Activated T-cell treated with anti-CD3 and anti-CD28 coated beads for 24 hours (primary cell): ENCODE results near the gene ODR4.
"Not testable (repeated sequence)": the region's sequence is repeated elsewhere in the genome, so short reads cannot be mapped to it uniquely, and the experiment has no call there.

Experiments used
- DNase-seq: peaks from one replicate; pipeline ENCODE4 v3.0.0-alpha.2; 2020; ENCODE audit warnings: low read depth

ODR4 gene

GRCh38 chr1:186375152-186375928 lies at the start of gene ODR4, which contains the start of gene TPR:
ODR4 (plus strand) TSS chr1:186375838; CDS start chr1:186379786, 3,948 bp downstream.
TPR (minus strand) TSS chr1:186375253; CDS start chr1:186375028, 225 bp downstream.
- DNase-seq, result peak; percentile 94

DNA sequence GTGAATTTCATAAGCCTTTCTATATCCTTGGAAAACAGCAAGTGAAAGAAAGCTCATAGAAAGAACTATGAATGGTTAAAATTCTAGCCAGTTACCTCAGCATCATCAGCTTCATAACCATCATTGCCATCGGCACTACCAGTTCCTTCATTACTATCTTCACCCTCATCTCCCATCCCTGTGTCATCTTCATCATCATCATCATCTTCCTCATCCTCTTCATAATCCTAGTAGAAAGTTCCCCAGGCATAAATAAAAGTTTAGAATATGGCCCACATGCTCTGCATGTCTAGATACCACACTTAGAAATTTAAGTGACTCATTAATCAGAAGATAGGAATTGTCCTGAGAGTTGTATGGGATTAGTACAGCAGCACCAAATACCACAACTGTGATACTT lies 49.6 kb upstream of the ODR4 start:
- no peak for DNase-seq

DNA sequence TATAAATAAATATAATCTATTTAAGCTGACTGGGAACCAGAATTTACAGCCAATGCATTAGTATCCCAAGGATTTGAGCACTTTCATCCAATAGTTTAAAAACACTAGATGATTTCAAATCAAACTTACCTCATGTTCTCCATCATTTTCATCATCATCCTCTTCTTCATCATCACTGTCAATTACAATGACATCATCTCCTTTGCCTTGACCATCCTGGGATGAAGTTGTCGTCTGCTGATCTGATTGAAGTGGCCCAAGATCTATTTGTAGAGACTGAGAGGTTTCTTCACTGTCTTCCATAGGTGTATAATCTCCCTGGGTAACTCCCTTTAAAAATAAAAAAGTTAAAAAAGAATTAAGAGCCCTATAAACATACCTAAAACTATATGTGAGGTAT lies 48.3 kb upstream of the ODR4 start:
- no peak for DNase-seq

DNA sequence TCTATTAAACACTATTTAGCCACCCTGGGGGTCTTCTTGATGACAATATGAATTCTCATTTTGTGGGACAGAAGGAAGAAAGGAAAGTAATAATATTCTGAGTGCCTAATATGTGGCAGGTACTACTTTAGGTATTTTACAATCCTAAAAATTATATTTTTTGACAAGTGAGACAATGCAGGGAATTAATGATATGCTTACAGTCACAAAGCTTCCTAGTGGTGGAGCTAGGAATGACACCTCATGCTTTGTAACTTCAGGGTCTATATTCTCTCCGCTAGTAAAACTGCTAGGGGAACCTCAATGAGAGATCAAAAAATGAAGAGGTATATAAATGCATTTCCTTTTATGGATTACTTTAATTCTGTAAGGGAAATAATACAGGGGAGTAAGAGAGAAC lies 44.9 kb upstream of the ODR4 start:
- DNase-seq, result no peak

GRCh38 chr1:186337554-186337953 lies 38.1 kb upstream of the ODR4 start:
- DNase-seq, result no peak

GRCh38 chr1:186340772-186341171 lies 34.9 kb upstream of the ODR4 start:
- no peak for DNase-seq

GRCh38 chr1:186347837-186348691 lies 27.6 kb upstream of the ODR4 start:
- not testable (repeated sequence) for DNase-seq

DNA sequence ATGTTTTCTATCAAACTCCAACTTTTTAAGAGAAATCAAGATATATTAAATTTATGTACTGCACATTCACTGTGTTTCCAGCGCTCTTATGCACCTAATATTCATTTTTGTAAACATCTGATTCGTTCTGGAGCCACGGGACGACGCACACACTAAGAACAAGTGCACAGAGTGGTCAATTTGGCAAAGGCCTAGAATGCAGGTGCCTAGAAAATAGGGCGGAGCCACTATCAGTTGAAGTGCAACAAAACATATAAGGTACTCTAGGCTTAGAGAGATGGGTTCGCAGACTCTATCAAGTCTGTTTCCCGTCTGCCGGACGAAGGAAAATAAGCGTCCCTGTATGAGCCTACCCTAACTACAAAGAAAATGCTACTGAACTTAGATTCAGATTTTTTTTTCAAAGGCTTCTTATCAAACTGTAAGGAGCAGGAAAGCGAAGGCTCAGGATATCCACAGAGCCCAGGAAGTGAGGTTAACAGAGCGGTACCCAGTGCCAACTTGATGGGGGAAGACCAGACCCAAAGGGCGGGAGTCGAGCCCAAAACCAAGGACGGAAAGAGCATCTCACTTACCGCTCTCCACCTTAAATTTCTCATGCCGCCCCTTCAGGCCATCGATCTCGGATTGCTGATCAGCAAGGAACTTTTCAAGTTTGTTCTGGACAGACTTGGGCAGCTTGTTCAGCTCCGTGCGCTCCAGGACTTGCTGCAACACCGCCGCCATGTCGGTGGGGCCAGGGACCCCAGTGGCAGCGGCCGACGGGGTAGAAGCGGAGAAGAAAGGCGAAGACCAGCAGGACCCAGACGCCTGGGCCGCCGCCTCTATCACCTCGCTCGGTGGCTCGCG lies 1.1 kb upstream of the ODR4 start:
- DNase-seq, result peak; percentile 11

GRCh38 chr1:186375929-186376319 lies 286 bp downstream of the ODR4 start:
- DNase-seq, result no peak

- no peak for DNase-seq
Measured at GRCh38 chr1:186386725-186387383, 11.2 kb downstream of the ODR4 start.

GRCh38 chr1:186390925-186391324 lies 15.3 kb downstream of the ODR4 start:
- no peak for DNase-seq

DNA sequence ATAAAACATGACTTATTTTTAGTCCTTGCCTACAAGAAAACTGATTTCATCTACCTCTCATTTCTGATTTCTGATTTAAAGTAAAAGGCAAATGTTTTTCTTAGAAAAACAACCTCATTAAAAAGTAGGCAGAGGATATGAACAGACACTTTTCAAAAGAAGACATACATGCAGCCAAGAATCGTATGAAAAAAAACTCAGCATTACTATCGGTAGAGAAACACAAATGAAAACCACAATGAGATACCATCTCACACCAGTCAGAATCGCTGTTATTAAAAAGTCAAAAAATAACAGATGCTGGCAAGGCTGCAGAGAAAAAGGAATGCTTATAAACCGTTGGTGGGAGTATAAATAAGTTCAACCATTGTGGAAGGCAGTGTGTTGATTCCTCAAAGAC lies 16.2 kb downstream of the ODR4 start:
- DNase-seq, result no peak

DNA sequence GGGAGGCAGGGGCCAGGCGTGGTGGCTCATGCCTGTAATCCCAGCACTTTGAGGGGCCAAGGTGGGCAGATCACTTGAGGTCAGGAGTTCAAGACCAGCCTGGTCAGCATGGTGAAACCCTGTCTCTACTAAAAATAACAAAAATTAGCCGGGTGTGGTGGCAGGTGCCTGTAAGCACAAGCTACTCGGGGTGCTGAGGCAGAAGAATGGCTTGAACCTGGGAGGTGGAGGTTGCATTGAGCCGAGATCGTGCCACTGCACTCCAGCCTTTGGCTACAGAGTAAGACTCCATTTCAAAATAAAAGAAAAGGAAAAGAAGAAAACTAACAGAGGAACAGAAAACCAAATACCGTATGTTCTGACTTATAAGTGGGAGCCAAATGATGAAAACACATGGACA lies 17.1 kb downstream of the ODR4 start:
- DNase-seq, result not testable (repeated sequence)

- DNase-seq, result not testable (repeated sequence)
Measured at GRCh38 chr1:186401446-186401845, 25.8 kb downstream of the ODR4 start.

DNA sequence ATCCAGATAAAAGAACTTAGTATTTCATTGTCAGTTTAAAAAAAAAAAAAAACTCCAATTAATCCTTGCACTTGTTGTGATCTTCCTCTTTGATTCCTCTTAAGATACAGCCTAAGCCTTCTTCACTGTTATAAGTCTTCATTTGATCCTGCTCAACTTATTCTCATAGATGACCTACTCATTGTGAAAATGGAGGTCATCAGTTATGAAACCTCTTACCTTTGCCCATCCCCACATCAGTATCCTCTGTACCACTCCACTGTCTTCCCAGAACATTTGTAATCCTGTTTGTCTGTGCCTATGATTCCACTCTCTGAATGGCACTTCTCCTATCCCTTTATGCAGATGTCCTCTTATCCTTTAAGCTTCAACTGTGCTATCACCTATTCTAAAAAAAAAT lies 28.0 kb downstream of the ODR4 start:
- DNase-seq, result no peak

DNA sequence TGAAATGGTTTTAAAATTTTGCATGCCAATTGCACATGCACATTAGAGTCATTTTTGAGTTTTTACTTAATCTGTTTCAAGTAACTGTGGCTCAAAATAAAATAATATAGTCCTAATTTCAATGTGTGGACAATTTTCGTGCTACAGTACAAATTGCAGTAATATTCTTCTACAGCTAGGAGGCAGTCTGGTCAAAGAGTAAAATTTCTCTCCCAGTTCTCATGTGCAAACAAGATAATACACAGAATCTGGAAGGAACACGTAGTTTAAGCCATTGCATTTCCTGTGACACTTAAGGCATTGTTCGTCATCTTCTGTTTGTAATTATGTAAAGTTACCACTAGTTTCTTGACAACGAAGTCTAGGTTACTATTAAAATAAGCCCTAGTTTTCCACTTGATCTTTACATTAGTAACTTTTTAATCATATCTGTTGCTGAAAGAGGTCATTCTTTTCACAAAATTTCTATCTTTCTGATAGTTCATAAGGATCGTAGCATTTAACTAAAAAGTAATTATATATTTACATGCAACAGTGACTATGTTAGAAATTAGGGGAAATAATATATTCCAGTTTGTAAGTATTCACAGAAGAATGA lies 28.9 kb downstream of the ODR4 start:
- DNase-seq, result no peak

DNA sequence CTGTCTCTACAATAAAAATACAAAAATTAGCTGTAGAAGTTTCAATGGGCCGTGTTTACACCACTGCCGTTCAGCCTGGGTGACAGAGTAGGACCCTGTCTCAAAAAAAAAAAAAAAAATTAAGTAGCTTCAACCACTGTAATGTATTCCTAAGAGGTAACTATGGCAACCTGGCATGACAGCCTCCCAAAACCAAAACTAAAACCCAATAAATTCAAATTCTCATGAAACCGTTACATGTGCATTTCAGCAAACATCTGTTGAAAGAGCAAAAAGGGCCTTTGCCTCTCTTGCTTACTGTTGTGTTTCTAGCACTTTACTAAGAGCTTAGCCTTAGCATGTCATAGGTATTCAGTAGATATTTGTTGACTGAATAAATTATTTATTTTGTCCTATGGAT lies 33.5 kb downstream of the ODR4 start:
- DNase-seq, result no peak

DNA sequence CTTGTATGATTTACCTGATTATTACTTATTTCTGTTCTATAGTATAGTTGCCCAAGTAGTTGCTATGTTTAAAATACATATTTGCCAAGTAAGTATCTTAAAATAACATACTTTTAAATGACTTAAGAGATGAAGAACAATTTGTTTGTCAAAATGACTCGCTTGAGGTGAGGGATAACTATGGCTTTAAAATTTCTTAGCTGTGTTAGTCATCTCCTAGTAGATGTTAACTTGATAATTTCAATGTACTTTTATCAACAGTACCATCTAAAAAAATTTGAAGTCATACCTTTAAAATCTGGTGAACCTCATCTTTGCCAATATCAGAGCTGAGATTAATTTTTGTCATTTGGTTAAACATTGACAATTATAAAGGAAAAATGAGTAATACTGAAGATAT lies 37.7 kb downstream of the ODR4 start:
- DNase-seq, result no peak

DNA sequence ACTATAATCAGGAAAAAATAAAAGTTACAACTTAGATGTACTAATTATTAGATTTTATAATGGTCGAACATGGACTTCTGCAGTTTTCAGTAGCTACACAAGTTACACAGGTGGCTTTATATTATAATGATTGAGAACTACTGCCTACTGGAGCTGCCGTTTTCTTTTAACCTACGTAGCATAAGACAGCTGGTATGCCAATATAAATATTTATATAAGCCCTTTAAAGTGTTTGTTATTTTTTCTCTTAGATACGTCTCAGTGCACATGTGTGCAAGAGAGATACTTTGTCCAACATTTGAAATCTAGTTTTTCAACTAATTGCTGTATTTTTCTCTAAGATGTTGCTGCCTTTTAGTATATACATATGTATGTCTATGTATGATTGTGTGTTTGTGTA lies 42.9 kb downstream of the ODR4 start:
- DNase-seq, result no peak

GRCh38 chr1:186420311-186420710 lies 44.7 kb downstream of the ODR4 start:
- DNase-seq, result no peak

DNA sequence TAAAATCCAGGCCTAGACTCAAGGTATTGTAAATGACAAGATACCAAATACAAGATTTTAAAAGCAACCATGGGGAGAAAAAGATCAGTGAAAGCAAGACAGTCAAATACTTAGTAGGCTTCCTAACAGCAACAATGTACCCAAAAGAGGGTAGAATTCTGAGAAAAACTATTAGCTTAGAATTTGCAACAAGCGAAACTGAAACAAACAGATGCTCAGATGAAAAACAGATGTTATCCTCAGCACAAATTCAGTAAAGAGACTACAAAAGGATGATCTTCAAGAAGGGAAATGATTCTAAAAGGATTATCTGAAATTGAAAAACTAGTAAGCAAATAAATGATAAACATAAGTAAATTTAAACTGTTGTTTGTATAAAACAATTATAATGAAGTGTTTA lies 45.3 kb downstream of the ODR4 start:
- no peak for DNase-seq
